ENCODE data around the gene CCDC28B.

DNA sequence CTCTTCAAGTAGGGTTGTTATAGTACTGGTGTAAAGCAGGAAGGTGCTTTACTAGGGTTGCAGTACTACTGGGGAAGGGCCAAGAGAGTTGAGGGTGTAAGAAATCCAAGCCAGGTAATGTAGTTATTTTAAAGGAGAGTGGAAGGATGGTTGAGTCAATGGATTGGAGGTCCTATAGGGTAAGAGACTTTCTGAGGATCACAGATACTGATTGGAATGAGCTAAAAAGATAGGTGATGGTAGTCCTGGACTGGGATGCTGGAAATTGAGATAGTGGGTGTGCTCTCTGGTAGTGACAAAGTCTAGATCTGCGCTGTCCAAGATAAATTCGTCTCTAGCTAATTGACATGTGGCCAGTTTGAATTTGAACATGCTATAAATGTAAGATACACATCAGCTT, 13.9 kb upstream of the CCDC28B start:
- TF ChIP-seq, protein P1, sequence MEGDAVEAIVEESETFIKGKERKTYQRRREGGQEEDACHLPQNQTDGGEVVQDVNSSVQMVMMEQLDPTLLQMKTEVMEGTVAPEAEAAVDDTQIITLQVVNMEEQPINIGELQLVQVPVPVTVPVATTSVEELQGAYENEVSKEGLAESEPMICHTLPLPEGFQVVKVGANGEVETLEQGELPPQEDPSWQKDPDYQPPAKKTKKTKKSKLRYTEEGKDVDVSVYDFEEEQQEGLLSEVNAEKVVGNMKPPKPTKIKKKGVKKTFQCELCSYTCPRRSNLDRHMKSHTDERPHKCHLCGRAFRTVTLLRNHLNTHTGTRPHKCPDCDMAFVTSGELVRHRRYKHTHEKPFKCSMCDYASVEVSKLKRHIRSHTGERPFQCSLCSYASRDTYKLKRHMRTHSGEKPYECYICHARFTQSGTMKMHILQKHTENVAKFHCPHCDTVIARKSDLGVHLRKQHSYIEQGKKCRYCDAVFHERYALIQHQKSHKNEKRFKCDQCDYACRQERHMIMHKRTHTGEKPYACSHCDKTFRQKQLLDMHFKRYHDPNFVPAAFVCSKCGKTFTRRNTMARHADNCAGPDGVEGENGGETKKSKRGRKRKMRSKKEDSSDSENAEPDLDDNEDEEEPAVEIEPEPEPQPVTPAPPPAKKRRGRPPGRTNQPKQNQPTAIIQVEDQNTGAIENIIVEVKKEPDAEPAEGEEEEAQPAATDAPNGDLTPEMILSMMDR (IDR thresholded peaks at IDR 0.05 in 4 of 5, conservative IDR thresholded peaks at IDR 0.05 in 1 of 5), result no peak
- no peak for TF ChIP-seq POLR2A (IDR thresholded peaks at IDR 0.05)
